Caki2 (cell line): Measurements from ENCODE around the gene CHMP6. TPM values are rescaled to one million over a fixed set of nuclear protein-coding genes. Genes with fewer than 3 reads are reported as not detected.

Experiments used
- DNase-seq: peaks from one replicate; pipeline ENCODE4 v3.0.0-alpha.2; 2015; ENCODE audit warnings: low read depth
- in situ Hi-C: cut with HindIII; loops from 2 replicates; pipeline ENCODE4 v1.10.0; 2016; ENCODE audit warnings: low sequenced_read_pairs, low pct_unique_long_range_greater_than_20kb, mixed read lengths
- total RNA-seq: library from RNA; depleted of rRNA; stranded (reverse); fragments of >200 nt; shearing (Covaris generic); gene quantifications from 2 replicates; pipeline ENCODE4 v1.2.3, GENCODE V29; 2014; ENCODE audit warnings: low replicate concordance

CHMP6 gene
- total RNA-seq, 1 experiment from 2014 or later: 61.1 TPM

DNA sequence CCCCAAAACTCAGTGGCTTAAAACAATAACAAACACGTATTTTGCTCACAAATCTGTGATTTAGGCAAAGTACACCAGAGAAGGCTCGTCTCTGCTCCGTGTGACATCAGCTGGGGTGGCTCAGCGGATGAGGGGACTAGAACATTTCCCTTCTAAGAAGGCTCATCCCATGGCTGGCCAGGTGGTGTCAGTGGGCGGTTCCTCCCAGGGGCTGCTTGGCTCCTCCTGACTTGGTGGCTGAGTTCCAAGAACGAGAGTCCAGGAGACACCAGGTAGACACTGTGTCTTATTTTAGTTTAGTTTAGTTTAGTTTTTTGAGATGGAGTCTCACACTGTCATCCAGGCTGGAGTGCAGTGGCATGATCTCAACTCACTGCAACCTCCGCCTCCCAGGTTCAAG, 5.6 kb upstream of the CHMP6 start:
- in situ Hi-C loops: no loop called here
- no peak for DNase-seq

GRCh38 chr17:80986816-80987475, 4.7 kb upstream of the CHMP6 start:
- no peak for DNase-seq
- in situ Hi-C loops: no loop called here

- in situ Hi-C loops: no loop called here
- DNase-seq: no peak
These were observed 3.6 kb upstream of the CHMP6 start for GRCh38 chr17:80987941-80988461.

DNA sequence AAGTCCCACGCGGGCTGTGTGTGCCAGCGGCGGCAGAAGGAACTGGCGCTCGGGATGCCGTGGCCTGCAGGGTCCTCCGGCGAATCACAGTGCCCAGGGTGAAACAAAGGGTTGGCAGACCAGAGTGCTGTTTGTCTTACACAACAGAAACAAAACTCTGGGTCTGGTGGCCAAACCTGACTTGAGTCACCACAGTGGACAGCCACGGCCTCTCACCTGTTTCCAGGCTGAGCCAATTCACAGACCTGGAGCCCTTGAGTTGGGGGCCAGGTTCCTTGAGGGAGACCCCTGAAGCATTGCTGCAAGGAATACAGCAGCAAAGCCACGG, 2.1 kb upstream of the CHMP6 start:
- in situ Hi-C loops: no loop called here
- no peak for DNase-seq

DNA sequence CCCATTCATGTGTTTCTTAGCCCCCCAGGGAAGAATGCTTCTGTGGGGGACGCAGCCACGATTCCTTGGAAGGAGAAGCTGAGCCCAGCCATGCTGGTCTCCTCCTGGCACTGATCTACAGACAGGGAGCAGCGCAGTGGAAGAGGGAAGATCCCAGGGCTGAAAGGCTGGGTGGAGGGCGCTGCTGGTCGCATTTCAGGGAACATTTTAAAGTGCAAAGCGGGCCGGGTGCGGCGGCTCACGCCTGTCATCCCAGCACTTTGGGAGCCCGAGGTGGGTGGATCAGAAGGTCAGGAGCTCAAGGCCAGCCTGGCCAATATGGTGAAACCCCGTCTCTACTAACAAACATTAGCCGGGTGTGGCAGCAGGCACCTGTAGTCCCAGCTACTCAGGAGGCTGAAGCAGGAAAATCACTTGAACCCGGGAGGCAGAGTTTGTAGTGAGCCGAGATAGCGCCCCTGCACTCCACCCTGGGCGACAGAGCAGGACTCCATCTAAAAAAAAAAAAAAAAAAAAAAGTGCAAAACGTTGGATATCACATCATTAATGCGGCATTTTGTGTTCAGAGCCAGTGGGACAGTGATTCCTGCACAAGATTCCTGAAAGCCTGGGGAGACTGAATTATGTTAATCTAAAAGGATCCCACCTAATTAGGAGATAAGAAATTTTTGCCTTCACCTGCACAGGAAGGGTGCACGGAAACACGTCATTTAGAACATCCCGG, 558 bp upstream of the CHMP6 start:
- in situ Hi-C loops: no loop called here
- DNase-seq: no peak

DNA sequence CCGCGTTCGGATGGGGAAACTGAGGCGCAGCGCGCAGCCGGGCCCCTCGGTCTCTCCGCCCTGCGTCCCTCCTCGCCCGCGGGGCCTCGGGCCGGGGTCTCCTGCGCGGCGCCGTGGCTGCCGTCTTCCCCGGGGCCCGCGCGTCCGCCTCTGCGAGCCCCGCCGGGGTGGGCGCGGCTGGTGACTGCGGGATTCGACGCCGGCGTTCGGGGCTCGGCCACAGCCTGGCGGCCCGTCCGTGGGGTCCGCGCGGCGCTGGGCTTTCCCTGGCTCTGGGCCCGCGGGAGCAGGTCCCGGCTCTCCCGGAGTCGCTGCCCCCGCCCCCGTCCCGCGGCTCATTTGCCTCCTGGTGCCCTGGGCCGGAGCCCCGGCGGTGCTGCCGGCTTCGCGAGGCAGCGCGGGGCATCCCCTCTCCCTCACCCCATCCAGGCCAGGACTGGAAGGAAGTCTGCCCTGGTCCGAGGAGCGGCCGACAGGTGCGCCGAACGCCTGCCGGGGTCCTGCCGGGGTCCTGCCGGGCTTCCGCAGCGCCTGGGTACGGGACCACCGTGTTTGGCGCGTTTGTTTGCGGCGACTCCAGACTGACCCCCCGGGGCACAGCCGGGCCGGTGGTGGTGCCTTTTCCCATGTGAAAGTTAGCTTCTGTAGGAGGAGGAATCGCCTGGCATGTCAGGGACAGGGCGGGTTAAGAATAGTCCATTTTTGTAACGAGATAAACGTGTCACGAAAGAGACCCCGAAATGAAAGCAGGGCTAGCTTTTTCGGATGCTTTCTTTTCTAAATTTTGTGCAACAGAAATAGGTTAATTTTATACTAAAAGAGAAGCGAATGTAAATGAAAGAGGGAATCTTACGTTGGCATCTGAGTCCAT, 671 bp downstream of the CHMP6 start:
- no peak for DNase-seq
- in situ Hi-C loops: no loop called here

- no peak for DNase-seq
- in situ Hi-C loops: no loop called here
These were observed 1.4 kb downstream of the CHMP6 start for GRCh38 chr17:80992948-80993624.

DNA sequence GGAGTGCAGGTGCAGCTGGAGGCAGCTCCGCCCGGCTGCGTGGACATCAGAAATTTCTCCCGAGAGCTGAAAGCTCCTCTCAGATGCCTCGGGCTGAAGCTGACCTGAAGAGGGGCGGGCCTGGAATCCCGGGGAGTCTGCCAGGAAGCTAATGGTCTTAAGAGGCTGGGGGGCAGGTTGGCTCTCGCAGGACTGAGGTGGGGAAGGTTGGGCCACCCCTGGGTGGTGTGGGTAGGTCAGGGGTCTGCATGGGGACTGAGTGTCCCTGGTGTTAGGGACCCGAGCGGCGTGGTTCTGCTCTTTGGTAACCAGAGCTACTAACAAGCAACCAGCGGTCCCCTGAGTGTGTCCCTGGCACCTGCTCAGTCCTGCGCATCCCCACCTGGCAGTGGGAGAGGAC, 3.5 kb downstream of the CHMP6 start:
- DNase-seq: no peak
- in situ Hi-C loops: no loop called here

DNA sequence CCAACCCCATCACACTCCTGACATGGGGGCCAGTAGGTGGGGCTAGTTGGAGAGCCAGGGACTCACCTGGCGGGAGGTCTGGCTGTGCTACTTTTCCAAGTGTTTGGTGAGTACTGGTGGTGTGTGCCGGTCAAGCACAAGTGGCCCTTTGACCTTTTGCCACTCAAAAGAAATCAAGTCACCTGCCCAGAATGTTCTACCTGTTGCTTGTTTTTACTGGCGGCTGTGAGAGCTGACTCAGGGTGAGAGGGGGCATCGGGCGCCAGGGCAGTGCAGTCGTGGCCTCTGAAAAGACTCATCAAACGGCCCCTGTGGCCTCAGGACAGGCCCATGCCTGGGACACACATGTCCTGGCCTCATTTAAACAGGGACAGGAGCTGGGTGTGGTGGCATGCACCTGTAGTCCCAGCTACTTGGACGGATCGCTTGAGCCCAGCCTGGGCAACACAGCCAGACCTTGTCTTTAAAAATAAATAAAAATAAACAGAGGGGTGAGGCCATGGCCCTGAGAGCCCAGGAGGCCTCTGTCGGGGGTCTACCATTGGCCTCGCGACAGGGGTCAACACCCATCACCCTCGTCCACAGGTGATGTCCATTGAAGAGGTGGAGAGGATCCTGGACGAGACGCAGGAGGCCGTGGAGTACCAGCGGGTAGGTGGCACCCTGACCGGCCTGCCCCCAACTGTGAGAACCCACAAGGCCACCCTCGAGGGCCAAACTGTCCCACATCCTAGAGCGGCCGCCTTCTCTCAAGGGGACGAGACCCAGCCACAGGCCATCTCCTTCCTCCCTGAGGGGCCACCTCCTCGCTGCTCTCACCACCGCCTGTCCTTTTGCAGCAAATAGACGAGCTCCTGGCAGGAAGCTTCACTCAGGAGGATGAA, 5.0 kb downstream of the CHMP6 start:
- in situ Hi-C loops: no loop called here
- DNase-seq: no peak

- DNase-seq: no peak
- in situ Hi-C loops: no loop called here
These were observed 5.9 kb downstream of the CHMP6 start for GRCh38 chr17:80997424-80998117.

- no peak for DNase-seq
- in situ Hi-C loops: no loop called here
These were observed 6.6 kb downstream of the CHMP6 start for GRCh38 chr17:80998118-80998747.

DNA sequence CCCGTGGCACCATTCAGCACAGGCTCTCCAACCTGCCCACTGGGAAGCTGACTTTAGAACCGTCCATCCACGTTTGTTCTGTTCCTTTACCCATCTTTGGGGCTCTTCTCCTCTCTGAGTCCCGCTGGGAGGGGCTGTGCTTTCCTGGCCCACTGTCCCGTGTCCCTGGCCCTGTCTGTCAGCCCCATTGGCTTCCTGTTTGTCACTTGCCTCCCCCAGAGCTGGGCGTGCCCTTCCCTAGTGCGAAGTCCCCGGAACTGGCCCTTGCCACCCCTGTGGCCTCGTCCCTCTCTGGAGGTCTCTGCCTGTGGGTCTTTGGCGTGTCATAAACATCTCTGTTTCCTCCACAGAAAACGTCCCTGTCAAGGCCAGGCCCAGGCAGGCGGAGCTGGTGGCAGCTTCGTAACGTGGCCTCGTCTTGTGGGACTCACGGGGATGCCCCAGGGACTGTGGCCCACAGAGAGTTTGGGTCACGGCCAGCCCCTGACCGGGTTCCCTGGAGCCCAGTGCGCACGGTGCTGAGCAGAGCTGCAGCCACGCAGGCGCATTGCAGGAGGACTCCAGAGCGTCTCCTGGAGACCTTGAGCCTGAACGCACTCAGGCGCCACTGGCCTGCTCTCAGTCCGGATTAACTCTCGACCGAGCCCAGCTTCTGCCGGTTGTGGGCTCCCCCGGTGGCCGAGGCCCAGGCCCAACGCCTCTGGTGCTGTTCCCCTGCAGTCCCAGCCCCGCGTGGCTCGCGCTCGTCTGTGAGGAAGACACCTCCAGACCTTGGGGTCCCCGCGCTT, 7.3 kb downstream of the CHMP6 start:
- DNase-seq: no peak
- in situ Hi-C loops: no loop called here

DNA sequence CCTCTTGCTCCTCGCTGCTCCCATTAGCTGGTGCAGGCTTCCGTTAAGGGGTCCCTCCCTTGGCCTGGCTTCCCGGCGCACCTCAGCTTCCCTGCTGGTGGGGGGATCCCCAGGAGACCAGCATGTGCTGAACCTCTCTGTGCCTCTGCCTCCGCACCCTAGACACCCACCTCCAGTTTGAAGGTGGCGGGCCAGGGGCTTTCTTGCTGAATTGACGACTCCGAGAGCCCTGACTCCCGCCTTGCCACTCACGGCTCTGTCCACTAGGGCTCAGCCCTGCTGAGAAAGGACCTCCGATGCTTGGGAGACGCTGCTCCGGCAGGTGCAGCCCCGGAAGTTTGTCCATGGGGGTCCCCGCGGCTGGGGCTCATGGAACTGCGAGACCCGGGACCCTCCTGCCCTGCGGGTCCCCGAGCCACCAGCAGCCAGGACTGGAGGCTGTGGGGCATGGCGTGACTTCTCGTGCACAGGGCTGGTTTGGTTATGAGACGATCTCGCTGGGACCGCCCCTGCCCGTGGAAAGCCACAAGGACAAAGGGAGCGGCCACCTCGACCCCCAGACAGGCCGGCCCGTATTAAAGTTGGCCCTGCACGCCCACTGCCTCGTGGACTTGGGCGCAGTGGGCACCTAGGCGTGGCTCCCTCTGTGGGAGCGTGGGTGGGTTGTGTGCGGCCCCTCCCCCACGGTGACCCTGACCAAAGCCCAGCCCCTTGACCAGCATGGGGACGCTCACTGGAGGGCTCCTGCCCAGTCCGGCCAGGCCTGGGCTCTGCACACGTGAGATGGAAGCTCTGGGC, 8.1 kb downstream of the CHMP6 start:
- in situ Hi-C loops: no loop called here
- DNase-seq: no peak

DNA sequence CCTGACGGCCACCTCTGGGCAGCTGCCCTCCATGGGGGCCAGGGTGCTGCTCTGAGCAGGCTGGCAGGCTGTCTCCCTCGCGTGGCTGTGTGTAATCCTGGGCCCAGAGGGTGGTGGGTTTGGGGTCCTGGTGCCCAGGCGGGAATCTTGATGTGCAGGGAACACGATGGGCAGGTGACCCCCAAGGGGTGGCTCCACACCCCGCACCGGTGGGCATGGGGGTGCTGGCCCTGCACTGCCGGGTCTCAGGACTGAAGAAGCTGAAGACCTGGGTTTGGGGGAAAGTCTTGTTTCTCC, 8.6 kb downstream of the CHMP6 start:
- DNase-seq: no peak
- in situ Hi-C loops: no loop called here

DNA sequence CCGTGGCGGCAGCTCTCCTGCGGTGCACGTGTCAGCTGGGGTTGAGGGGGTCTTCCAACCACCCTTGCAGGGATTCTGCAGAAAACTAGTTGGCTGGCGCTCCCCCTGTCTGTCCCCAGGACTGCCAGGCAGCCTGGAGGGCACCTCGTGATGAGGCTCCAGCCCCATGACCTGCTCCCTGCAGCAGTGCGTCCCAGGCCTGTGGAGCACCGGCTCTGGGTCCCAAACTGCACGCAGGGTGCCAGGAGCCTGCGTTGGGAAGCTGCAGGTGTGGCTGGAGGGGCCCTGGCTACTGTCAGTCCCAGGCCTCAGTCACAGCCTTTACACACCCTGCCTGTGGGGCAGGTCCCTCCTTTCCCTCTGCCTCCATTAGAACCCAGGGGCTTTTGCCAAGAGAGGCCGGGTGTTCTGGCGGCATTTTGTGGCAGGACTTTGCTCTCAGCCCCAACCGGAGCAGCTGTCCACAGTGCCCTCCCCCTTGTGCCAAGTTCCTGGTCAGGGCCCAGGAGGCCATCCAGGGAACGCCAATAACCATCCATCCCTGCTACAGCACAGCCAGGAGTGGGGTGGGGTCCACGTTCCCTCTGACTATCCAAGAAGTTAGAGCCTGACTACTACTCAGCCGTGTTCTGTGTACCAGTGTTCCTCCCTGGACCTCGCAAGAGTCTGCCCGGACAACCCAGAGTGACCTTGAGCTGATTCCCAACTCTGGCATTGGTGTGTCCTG, 9.2 kb downstream of the CHMP6 start:
- in situ Hi-C loops: no loop called here
- no peak for DNase-seq
